ENCODE measurements around the gene KPNA2. TPM values are rescaled to one million over a fixed set of nuclear protein-coding genes. Genes with fewer than 3 reads are reported as not detected.

Gene KPNA2
- total RNA-seq, 2 experiments from 2014 or later, result 64.4 to 65.9 TPM

GRCh38 chr17:68089881-68090280, 54.3 kb downstream of the KPNA2 start:
- Mint-ChIP-seq H3K4me3 (no peak overlapping the region), H3K27ac (no peak overlapping the region), H3K4me1 (ENCODE audit: low read depth) (peaks cover 49% of the 10 kb centered on the region), H3K27me3 (no peaks in the 10 kb centered on the region), H3K36me3 (ENCODE audit: low read depth) (no peaks in the 10 kb centered on the region), H3K9me3 (no peaks in the 10 kb centered on the region)
- no peaks in the 10 kb centered on the region for H3K27me3 ChIP-seq (ENCODE audit: control insufficient read depth in 1 of 2, insufficient read depth in 2 of 2, low read length in 2 of 2)
- DNase-seq, result peak in 3 of 14 experiments; percentile 43 to 53 (median 48)
- H3K27ac ChIP-seq (ENCODE audit: low read depth in 1 of 2, low read length in 2 of 2), result no peak overlapping the region
- H3K4me1 ChIP-seq (ENCODE audit: insufficient read depth, low read length), result peaks cover 40% of the 10 kb centered on the region
- ChIA-PET CTCF (no interaction called here), POLR2A (no interaction called here)
- intact Hi-C loops (cut with DNase I, micrococcal nuclease), result no loop called here
- TF ChIP-seq CTCF (IDR thresholded peaks at IDR 0.05), result no peak
- H3K36me3 ChIP-seq (ENCODE audit: insufficient read depth, low read length), result no peaks in the 10 kb centered on the region
- no peak for ATAC-seq (ENCODE audit: poor library complexity)
- H3K9me3 ChIP-seq (ENCODE audit: control insufficient read depth in 1 of 2, insufficient read depth in 1 of 2, low read length in 2 of 2), result no peaks in the 10 kb centered on the region
- no peak overlapping the region for H3K4me3 ChIP-seq (ENCODE audit: low read length)

- no peak overlapping the region for H3K27ac ChIP-seq (ENCODE audit: low read depth in 1 of 2, low read length in 2 of 2)
- no peak for ATAC-seq (ENCODE audit: poor library complexity)
- H3K9me3 Mint-ChIP-seq, result no peaks in the 10 kb centered on the region
Measured at GRCh38 chr17:68094481-68095078, 59.0 kb downstream of the KPNA2 start.

GRCh38 chr17:68095205-68095811, 59.8 kb downstream of the KPNA2 start:
- Histone ChIP-seq H3K9me3 (ENCODE audit: control insufficient read depth in 1 of 2, insufficient read depth in 1 of 2, low read length in 2 of 2) (no peaks in the 10 kb centered on the region), H3K36me3 (ENCODE audit: insufficient read depth, low read length) (no peaks in the 10 kb centered on the region), H3K27me3 (ENCODE audit: control insufficient read depth in 1 of 2, insufficient read depth in 2 of 2, low read length in 2 of 2) (no peaks in the 10 kb centered on the region), H3K27ac (ENCODE audit: low read depth in 1 of 2, low read length in 2 of 2) (no peak overlapping the region), H3K4me1 (ENCODE audit: insufficient read depth, low read length) (no peaks in the 10 kb centered on the region), H3K4me3 (ENCODE audit: low read length) (no peak overlapping the region)
- H3K4me1 Mint-ChIP-seq (ENCODE audit: low read depth), result no peaks in the 10 kb centered on the region
- H3K36me3 Mint-ChIP-seq (ENCODE audit: low read depth), result no peaks in the 10 kb centered on the region
- no peak for TF ChIP-seq CTCF (IDR thresholded peaks at IDR 0.05)
- CTCF ChIA-PET, result no interaction called here
- no peak overlapping the region for H3K27ac Mint-ChIP-seq
- POLR2A ChIA-PET, result no interaction called here
- H3K4me3 Mint-ChIP-seq, result no peak overlapping the region
- intact Hi-C loops (cut with DNase I, micrococcal nuclease), result no loop called here
- H3K9me3 Mint-ChIP-seq, result no peaks in the 10 kb centered on the region
- H3K27me3 Mint-ChIP-seq, result no peaks in the 10 kb centered on the region
- ATAC-seq (ENCODE audit: poor library complexity) (no peak), DNase-seq (no peak)

More at GRCh38 chr17:68094481-68095078, 59.0 kb downstream of the KPNA2 start:
- Histone ChIP-seq H3K36me3 (ENCODE audit: insufficient read depth, low read length) (no peaks in the 10 kb centered on the region), H3K4me1 (ENCODE audit: insufficient read depth, low read length) (peaks cover 5% of the 10 kb centered on the region), H3K9me3 (ENCODE audit: control insufficient read depth in 1 of 2, insufficient read depth in 1 of 2, low read length in 2 of 2) (no peaks in the 10 kb centered on the region), H3K4me3 (ENCODE audit: low read length) (no peak overlapping the region), H3K27me3 (ENCODE audit: control insufficient read depth in 1 of 2, insufficient read depth in 2 of 2, low read length in 2 of 2) (no peaks in the 10 kb centered on the region)
- intact Hi-C loops (cut with DNase I, micrococcal nuclease), result no loop called here
- ChIA-PET POLR2A (interaction anchor here (0.5 kb wide), 1 partner anchor 268 kb away, joined by 3 read pairs; no protein-coding TSS in a partner anchor), CTCF (no interaction called here)
- no peak for TF ChIP-seq CTCF (IDR thresholded peaks at IDR 0.05)
- Mint-ChIP-seq H3K27ac (no peak overlapping the region), H3K36me3 (ENCODE audit: low read depth) (no peaks in the 10 kb centered on the region), H3K27me3 (no peaks in the 10 kb centered on the region), H3K4me1 (ENCODE audit: low read depth) (peaks cover 5% of the 10 kb centered on the region), H3K4me3 (no peak overlapping the region)
- DNase-seq, result no peak

Data from CD4-positive, alpha-beta T cell (primary cell).